GM21786 (cell line): ENCODE measurements around the gene FBLN2.

ENCODE experiments used
- ATAC-seq: cut with Tn5 transposase; IDR thresholded peaks from one replicate; pipeline ENCODE4 v1.9.1; 2021; ENCODE audit not compliant: unreplicated experiment

FBLN2 gene

GRCh38 chr3:13636874-13637273 lies 87.9 kb downstream of the FBLN2 start:
- ATAC-seq, result no peak

GRCh38 chr3:13637311-13637891 lies 88.5 kb downstream of the FBLN2 start:
- ATAC-seq, result no peak

GRCh38 chr3:13637953-13638352 lies 89.0 kb downstream of the FBLN2 start:
- ATAC-seq, result no peak

- ATAC-seq, result no peak
These were observed 90.0 kb downstream of the FBLN2 start for GRCh38 chr3:13638927-13639326.

GRCh38 chr3:13642597-13642996 lies 93.7 kb downstream of the FBLN2 start:
- no peak for ATAC-seq

GRCh38 chr3:13644341-13645117 lies 95.6 kb downstream of the FBLN2 start:
- ATAC-seq, result no peak

- no peak for ATAC-seq
These were observed 97.1 kb downstream of the FBLN2 start for GRCh38 chr3:13645801-13646637.

- no peak for ATAC-seq
These were observed 98.6 kb downstream of the FBLN2 start for GRCh38 chr3:13647298-13648059.

- ATAC-seq, result no peak
These were observed 99.4 kb downstream of the FBLN2 start for GRCh38 chr3:13648060-13649001.

- ATAC-seq, result peak; percentile 52
These were observed 101.5 kb downstream of the FBLN2 start for GRCh38 chr3:13650210-13651056.

- ATAC-seq, result no peak
These were observed 102.1 kb downstream of the FBLN2 start for GRCh38 chr3:13651057-13651400.

- ATAC-seq, result no peak
These were observed 103.0 kb downstream of the FBLN2 start for GRCh38 chr3:13651775-13652428.

- ATAC-seq, result no peak
These were observed 103.8 kb downstream of the FBLN2 start for GRCh38 chr3:13652728-13653127.

- no peak for ATAC-seq
These were observed 104.8 kb downstream of the FBLN2 start for GRCh38 chr3:13653631-13654279.

GRCh38 chr3:13654330-13655060 lies 105.6 kb downstream of the FBLN2 start:
- no peak for ATAC-seq

- ATAC-seq, result no peak
These were observed 106.4 kb downstream of the FBLN2 start for GRCh38 chr3:13655061-13655913.
